HG02970 (cell line): ENCODE data around the gene MX1.
A peak's percentile ranks its signal among the peaks of the same experiment; 100 is the strongest.
"Not testable (repeated sequence)": the region's sequence is repeated elsewhere in the genome, so short reads cannot be mapped to it uniquely, and the experiment has no call there.

ENCODE experiments used
- ATAC-seq: cut with Tn5 transposase; IDR thresholded peaks from one replicate; pipeline ENCODE4 v1.9.1; 2021; ENCODE audit warnings: mild to moderate bottlenecking, moderate library complexity, moderate number of reproducible peaks; ENCODE audit not compliant: unreplicated experiment, low FRiP score

Gene MX1

DNA sequence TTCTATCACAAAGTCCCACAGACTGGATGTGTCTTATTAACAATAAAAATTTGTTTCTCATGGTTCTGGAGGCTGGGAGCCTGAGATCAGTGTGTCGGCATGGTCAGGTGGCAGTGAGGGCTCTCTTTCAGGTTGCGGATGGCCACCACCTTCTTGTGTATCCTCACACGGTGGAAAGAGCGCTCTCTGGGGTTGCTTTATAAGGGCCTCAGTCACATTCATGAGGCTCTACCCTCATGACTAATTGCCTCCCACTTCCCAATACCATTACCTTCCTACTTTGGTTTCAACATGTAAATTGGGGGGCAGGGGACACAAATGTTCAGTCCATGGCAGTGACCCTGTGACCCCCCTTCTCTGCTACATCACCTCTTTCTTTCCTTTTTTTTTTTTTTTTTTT lies 20.7 kb upstream of the MX1 start:
- no peak for ATAC-seq

DNA sequence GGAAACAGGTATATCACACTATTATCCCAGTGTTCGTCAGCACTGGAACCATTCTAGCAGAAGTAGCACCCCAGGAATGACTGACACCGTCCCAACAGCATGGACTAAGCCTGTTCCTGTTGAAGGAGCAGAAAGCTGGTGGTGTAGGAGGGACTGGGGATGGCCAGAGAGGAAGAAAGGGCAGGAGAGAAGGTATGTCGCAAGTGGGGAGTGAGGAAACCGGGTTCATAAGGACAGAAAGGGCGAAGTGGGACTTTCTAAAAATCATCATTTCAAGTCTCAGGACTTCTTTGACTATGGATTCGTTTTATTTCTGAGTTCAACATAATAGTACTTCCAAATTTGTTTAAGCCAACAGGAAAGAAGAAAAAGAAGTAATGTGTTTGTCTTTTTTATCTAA lies 19.7 kb upstream of the MX1 start:
- ATAC-seq: no peak

DNA sequence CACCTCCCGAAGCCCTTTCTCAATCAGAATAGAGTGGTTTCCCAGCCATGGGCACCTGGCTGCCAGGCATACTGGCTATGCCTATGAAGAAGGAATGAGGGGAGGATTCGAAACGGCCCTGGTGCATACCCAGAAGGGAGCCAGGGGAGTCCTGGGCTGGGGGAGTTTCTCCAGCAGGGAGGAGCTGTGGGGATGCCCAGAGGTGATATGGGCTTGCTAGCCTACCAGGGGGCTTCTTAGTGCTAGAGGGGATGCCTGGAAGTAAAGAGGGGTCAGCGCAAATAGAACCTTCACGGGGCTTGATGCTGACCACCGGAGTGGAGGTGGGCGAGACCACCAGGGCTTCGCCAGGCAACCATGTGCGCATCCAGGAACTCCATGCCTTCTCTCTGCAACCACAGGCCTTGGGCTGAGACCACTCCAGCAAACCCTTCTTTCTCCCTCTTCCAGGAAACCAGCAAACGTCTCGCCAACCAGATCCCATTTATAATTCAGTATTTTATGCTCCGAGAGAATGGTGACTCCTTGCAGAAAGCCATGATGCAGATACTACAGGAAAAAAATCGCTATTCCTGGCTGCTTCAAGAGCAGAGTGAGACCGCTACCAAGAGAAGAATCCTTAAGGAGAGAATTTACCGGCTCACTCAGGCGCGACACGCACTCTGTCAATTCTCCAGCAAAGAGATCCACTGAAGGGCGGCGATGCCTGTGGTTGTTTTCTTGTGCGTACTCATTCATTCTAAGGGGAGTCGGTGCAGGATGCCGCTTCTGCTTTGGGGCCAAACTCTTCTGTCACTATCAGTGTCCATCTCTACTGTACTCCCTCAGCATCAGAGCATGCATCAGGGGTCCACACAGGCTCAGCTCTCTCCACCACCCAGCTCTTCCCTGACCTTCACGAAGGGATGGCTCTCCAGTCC lies 18.2 kb upstream of the MX1 start:
- no peak for ATAC-seq

DNA sequence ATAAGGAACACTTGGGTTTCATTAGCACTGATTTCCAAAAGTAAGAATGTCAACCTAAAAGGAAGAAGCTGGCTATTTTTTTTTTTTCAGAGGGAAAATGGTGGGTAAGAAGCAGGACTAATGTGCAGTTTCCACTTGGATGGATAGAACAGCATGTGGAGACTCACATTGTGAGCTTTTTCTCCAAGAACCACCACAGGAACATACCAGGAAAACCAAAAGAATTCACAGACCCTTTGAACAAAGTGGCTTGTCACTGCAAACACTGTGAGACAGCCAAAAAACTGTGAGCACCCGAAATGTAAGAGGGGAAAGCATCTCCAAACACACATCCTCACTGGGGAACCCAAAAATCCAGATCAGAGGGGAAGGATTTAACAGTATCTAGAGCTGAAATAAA lies 15.7 kb upstream of the MX1 start:
- ATAC-seq: no peak

DNA sequence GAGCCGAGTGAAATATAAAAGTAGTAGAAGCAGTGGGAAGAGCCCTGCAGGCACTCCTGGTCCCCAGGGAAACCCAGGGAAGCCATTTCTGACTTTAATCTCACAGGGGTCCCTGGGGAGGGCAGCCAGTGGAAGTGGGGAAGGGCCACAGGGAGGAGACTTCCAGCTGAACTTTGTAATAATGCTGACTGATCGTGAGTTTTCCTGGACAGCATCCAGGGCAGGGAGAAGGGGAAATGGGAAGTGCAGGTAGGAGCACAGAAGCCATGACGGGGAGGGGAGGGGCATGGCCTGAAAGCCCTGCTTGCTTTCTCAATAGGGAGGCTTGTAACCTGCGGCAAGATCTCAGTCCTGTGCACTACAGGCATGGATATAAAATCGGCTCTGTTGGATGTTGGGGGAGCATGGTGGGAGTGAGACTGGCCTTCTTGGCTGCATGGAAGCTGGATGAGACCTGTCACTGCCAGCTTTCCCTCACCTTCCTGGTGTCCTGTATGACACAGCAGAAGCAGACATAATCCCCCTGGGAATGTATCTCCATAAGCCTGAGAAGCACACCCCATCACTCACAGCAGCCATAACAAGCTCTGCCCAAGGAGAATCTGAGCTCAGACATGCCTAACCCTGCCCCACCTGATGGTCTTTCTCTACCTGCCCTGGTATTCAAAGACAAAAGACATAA lies 15.1 kb upstream of the MX1 start:
- ATAC-seq: no peak

DNA sequence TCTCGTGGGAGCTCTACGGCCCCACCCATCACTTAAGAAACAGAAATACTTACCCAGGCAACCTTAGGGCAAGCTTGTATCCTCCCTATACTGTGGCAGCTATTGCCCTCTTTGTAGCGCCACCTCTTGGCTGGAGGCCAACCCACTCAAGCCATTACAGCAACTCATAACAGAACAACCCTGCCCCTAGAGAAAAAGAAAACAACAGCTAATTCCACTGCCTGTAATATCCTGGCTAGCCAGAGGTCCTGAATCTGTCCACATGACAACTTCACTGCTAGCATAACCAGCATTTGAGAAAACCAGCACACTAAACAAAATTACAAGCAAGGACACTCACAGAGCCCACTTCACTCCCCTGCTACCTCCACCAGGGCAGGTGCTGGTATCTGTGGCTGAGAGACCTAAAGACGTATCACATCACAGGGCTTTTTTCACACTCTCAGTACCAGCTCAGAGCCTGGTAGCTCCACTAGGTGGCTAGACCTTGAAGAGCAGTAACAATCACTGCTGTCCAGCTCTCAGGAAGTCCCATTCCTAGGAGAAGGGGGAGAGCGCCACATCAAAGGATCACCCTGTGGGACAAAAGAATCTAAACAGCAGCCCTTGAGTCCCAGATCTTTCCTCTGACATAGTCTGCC lies 14.5 kb upstream of the MX1 start:
- no peak for ATAC-seq

DNA sequence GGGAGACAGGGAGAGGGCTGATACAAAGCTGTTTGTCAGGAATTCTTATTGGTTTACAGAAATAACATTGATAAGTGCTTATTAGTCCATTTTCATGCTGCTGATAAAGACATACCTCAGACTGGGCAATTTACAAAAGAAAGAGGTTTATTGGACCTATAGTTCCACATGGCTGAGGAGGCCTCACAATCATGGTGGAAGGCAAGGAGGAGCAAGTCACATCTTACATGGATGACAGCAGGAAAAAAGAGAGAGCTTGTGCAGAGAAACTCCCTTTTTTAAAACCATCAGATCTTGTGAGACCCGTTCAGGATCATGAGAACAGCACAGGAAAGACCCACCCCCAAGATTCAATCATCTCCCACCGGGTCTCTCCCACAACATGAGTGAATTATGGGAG lies 8.5 kb upstream of the MX1 start:
- not testable (repeated sequence) for ATAC-seq

DNA sequence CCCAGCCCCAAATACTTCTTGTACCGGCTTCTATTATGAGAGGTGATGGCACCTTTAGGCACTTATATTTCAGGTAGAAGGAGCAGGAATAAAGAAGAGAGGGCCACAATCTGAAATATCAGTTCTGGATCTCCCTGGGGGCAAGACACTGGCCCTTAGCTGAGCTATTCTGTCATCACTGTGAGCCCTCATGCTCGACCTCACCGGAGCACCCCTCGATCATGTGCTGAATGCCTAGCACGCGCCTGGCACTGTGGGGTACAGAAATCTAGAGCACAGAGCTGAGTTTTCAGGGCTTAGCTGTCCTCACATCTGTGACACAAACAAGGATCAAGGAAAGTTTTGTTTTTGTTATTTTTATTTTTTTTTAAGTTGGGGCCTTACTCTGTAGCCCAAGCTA lies 7.6 kb upstream of the MX1 start:
- ATAC-seq: no peak

DNA sequence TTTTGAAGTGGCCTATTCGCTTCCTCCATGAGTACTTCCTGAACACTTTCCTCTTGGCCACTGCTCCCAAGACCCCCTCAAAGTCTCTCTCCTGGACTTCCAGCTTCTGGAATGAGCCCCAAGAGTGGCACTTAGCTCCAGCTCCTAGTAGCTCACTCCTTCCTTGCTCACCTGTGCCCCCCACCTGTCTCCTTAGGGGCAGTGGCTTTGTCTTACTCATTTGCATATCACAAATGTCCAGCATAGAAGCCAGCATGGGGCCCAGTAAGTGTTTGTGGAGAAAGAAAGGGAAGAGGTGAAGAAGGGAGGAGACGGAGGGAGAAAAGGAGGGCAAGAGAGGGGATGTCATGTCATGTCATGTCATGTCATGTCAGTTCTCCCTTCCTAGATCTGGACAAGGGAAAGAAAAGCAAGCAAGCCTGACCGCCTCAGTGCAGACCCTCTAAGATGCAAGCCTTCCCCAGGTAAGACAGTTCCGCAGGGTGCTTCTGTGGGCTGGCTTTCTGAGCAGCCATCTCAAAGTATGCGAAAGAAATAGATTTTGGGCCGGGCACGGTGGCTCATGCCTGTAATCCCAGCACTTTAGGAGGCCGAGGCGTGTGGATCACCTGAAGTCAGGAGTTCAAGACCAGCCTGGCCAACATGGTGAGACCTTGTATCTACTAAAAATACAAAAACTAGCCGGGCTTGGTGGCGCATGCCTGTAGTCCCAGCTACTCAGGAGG lies 6.9 kb upstream of the MX1 start:
- no peak for ATAC-seq

DNA sequence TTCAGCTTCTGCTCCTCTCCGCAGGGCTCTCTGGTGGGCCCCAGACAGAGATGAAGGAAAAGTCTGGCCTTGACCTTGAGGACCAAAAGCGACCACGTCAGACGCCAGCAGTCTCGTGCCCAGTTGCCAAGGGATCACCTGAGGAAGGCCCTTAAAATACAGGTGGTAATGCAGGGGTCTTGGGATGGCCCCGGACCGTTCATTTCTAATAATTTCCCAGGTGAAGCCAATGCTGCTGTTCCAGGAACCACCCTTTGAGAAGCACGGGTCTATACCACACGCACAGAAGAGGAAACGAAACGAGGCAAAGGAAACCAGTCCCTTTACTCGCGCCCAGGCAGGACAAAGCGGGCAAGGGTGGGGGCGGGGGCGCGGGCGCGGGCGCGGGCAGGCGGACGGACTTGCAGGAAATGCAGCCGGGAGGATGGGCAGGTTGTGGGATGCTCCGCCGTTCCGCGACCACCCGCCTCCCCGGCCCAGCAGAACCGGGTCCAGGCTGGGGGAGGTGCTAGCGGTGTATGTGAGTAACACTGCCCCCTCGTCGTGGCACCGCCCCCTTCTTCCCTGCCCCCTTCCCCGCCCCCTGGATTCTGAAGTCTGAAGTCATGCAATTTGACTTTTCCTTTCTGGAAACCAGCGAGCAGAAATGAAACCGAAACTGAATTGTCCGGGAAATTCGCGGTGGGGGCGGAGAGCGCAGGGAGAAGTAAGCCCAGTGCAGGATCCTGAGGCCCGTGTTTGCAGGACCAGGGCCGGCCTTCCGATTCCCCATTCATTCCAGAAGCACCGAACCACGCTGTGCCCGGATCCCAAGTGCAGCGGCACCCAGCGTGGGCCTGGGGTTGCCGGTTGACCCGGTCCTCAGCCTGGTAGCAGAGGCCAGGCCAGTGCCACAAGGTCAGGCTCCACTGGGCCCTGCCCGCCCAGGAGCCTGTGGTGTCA lies 5.8 kb upstream of the MX1 start:
- ATAC-seq: peak; percentile 55

DNA sequence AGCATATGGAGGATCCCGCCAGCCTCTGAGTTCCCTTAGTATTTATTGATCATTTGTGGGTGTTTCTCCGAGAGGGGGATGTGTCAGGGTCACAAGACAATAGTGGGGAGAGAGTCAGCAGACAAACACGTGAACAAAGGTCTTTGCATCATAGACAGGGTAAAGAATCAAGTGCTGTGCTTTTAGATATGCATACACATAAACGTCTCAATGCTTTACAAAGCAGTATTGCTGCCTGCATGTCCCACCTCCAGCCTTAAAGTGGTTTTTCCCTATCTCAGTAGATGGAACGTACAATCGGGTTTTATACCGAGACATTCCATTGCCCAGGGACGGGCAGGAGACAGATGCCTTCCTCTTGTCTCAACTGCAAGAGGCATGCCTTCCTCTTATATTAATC lies 5.0 kb upstream of the MX1 start:
- ATAC-seq: not testable (repeated sequence)

DNA sequence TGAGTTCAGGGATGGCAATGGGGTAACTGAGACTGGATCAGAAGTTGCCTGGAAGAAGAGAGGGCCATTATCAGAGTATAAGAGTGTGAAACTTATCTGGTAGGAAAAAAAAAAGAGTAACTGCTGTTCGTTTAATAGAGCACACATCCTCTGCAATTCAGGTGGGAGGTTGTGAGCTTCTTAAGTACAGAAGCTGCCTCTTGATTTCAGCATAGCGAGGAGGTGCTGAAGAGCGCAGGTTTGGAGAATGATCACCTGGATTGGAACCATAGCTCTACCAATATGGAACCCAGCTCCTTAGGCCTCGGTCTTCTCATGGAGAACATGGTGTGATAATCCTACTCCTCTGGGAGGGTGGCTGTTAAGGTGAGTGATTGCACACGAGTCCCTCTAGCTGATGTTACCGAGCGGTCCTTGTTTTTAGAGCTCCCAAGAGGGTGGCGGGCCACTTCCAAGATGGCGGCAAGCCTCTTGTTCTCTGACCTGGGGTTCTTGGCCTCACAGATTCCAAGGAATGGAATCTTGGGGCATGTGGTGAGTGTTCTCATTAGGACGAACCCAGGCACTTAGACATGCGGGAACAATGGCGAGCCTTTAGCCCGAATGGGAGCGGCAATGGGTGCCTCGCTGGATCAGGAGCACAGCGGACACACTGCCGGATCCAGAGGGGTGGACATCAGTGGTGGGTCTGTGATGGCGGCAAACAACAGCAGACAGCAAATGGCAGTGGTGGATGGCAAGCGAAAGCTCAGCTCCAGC lies 3.3 kb upstream of the MX1 start:
- no peak for ATAC-seq

DNA sequence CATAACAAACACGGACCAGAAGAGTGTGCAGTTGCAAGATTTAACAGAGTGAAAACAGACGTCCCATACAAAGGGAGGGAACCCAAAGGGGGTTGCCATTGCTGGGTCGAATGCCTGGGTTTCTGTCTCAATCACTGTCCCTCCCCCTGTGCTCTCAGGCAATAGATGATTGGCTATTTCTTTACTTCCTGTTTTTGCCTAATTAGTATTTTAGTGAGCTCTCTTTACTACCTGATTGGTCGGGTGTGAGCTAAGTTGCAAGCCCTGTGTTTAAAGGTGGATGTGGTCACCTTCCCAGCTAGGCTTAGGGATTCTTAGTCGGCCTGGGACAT lies 2.8 kb upstream of the MX1 start:
- not testable (repeated sequence) for ATAC-seq

DNA sequence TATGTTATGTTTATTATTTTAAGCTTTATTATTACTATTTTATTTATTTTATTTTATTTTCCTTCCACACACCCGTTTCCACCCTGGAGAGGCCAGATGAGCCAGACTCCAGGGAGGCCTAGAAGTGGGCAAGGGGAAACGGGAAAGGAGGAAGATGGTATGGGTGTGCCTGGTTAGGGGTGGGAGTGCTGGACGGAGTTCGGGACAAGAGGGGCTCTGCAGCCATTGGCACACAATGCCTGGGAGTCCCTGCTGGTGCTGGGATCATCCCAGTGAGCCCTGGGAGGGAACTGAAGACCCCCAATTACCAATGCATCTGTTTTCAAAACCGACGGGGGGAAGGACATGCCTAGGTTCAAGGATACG lies 468 bp upstream of the MX1 start:
- no peak for ATAC-seq

DNA sequence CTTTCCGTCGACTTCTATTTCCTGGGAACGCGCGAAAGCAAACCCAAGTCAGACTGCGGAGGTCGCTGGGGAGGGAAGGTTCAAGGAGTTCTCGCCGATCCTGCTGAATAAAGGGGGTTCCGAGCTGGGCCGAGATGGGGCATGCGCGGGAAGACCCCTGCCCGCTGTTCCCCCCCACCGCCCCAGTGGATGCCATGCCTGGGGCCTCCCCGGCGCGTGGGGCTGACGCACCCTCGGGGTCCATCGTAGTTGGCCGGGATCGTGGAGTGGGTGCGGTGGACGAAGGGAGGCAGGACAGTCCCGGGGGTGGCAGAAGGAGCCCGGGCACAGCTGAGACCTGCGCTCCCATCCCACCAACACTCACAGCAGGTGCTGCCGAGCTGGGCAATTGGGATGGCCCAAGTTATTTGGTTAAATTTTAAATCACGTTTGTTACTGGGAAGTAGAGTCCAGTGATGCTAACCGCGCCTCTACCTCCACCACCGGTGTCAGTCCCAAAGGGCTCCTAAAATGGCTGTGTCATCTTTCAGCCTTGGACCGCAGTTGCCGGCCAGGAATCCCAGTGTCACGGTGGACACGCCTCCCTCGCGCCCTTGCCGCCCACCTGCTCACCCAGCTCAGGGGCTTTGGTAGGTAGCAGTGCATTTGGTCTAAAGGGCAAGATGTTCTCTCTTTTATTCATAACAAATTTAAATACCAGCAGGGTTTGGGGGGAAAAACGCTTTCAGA lies 801 bp downstream of the MX1 start:
- no peak for ATAC-seq

DNA sequence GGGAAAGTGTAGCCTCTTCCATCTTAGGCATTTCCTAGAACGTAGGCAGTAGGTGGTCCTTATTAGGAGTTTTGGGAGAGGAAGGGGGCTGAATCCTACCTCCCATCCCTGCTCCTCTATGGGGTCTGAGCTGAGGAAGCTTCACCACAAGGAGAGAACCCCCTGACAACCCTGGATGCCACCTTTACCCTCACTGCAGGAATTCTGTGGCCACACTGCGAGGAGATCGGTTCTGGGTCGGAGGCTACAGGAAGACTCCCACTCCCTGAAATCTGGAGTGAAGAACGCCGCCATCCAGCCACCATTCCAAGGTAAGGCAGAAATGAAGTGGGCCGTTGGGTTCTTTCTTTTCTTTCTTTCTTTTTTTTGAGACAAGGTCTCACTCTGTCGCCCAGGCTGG lies 1.5 kb downstream of the MX1 start:
- no peak for ATAC-seq

DNA sequence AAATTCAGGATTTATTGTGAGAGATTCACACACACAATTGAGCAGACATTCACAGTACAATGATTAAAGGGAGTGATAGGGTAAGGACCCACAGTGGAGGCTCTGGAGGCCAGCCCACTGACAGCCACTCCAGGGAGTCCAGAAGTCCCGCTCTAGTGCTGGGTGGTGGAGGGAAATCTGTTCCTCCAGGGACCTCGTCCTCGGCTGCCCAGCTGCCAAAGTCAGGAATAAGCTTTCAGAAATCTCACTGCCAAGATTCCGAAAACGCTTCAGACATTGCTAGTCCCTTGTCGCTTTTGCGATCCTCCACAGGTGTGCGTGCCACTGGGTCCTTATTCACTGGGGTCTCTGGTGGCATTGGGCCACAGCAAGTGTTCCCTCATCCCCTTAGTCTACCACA lies 2.3 kb downstream of the MX1 start:
- no peak for ATAC-seq

DNA sequence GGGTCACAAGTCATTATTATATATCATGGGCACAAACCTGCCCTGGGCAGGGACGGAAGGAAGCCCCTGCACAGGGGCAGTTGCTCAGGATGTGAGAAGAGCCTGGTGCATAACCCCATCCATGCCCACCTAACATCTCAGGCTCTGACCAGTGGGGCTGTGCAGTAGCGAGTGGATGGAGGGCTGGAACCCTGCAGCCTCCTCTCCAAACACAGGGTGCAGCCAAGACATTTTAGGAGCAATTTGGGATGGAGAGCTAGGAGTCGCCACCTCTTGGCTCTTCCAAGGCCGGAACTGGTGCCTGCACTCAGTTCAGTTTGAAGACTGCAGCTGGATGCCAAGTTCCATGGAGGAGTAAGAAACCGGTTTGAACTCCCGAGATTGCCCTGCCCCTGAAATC lies 2.8 kb downstream of the MX1 start:
- no peak for ATAC-seq

DNA sequence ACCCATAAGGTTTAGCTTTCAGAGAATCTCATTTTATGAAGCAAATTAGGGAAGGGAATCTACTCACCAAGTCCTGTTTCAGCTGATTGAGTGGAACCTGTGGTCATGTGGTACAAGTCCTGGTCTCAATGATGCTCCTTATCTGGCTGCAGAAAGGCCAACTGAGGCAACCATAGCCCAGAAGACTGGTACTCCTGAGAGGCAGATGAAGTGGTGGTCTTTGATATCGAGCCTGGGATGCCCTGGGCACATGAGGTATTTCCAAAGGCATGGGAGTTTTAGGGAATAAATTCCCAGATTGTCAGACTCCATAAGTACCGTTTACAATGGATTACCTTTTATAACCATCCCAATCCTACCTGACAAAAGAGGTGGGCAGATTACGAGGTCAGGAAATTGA lies 3.3 kb downstream of the MX1 start:
- ATAC-seq: no peak
